ENCODE data around the gene DCLK1. TPM values are rescaled to one million over a fixed set of nuclear protein-coding genes. Genes with fewer than 3 reads are reported as not detected.
A peak's percentile ranks its signal among the peaks of the same experiment; 100 is the strongest.

Gene DCLK1
- total and polyA plus RNA-seq, 4 donors, result 0.04 to 0.56 (median 0.20) TPM

DNA sequence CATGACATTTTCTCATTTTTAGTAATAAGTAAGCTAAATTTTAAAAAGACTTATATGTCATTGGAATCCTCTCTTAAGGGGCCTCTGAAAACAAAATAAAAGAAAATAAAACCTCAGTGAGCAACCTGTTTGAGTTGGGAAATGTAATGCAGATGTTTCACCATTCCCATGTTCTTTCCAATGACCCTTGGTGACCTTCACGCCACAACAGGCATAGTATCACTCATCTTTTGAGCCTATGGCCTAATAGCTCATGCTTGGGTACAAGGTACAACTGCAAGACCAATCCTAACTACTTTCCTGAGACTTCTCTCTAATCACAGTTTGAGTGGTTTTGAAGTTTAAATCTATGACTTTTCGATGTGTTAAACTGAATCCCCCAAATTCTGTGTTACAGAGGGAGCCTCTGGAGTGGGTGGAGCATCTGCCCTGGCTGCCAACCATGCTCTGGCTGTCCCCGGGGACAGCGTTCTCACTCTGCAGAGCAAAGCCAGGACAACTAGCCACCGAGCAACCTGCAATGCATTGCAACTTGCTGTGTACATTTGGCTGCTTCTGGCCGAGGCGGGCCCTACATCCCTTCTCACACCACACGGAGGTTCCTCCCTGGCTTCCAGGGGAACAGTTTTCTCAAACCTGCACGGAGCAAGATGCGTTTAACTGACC, 346.8 kb downstream of the DCLK1 start:
- WGBS, result 72% methylated on average over 10 of the region's 10 CpGs
- TF ChIP-seq GABPA (IDR thresholded peaks at IDR 0.05 in 1 of 2, conservative IDR thresholded peaks at IDR 0.05 in 1 of 2) (no peak), RXRA (IDR thresholded peaks at IDR 0.05) (peak; percentile 8 to 28), HNF4A (conservative IDR thresholded peaks at IDR 0.05) (peak; percentile 63 to 67), HNF4G (IDR thresholded peaks at IDR 0.05) (peak; percentile 9)
- DNase-seq (ENCODE audit: low spot score), result no peak

DNA sequence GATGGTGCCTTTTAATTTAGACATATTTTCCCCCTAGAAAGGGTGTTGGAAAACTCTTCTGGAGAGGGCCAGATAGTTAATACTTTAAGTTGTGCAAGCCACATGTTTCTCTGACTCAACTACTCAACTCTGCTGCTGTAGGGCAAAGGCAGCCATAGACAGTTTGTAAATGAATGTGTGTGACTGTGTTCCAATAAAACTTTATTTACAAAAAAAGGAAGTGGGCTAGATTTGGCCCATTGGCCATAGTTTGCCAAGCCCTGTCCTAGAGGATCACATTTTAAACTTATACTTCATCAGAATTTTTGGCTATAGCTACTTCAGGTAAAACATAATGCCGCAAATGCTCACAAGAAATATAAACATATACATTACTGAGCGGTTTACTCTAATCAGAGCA, 348.4 kb downstream of the DCLK1 start:
- no peak overlapping the region for H3K27ac ChIP-seq (ENCODE audit: low read depth in 1 of 2, low read length in 2 of 2)
- H3K9ac ChIP-seq (ENCODE audit: low read depth in 1 of 2, low read length in 2 of 2), result no peak overlapping the region
- H3K4me1 ChIP-seq (ENCODE audit: control insufficient read depth in 4 of 4, insufficient read depth in 4 of 4, low read length in 3 of 4), result no peaks in the 10 kb centered on the region
- 98% methylated on average over 2 of the region's 2 CpGs for WGBS
- H3K36me3 ChIP-seq (ENCODE audit: control insufficient read depth in 4 of 4, insufficient read depth in 3 of 4, low read depth in 1 of 4, low read length in 3 of 4), result no peaks in the 10 kb centered on the region
- H3K9me3 ChIP-seq (ENCODE audit: control insufficient read depth in 4 of 4, low read length in 3 of 4), result no peaks in the 10 kb centered on the region
- TF ChIP-seq FOXA1 (IDR thresholded peaks at IDR 0.05), result no peak
- no peak for TF ChIP-seq NR2F2 (IDR thresholded peaks at IDR 0.05)
- TF ChIP-seq RAD21 (IDR thresholded peaks at IDR 0.05), result no peak
- no peak for TF ChIP-seq YY1 (IDR thresholded peaks at IDR 0.05)
- TF ChIP-seq SP1 (IDR thresholded peaks at IDR 0.05), result no peak
- no peak for DNase-seq (ENCODE audit: low spot score)
- no peaks in the 10 kb centered on the region for H3K27me3 ChIP-seq (ENCODE audit: control insufficient read depth in 4 of 4, insufficient read depth in 4 of 4, low read length in 3 of 4)
- no peak overlapping the region for H3K4me3 ChIP-seq (ENCODE audit: low read depth in 1 of 3, low read length in 3 of 3)

More for the DNA sequence above, 346.8 kb downstream of the DCLK1 start:
- no peaks in the 10 kb centered on the region for H3K27me3 ChIP-seq (ENCODE audit: control insufficient read depth in 4 of 4, insufficient read depth in 4 of 4, low read length in 3 of 4)
- H3K9me3 ChIP-seq (ENCODE audit: control insufficient read depth in 4 of 4, low read length in 3 of 4), result no peaks in the 10 kb centered on the region
- no peak overlapping the region for H3K4me3 ChIP-seq (ENCODE audit: low read depth in 1 of 3, low read length in 3 of 3)
- no peaks in the 10 kb centered on the region for H3K4me1 ChIP-seq (ENCODE audit: control insufficient read depth in 4 of 4, insufficient read depth in 4 of 4, low read length in 3 of 4)
- H3K27ac ChIP-seq (ENCODE audit: low read depth in 1 of 2, low read length in 2 of 2), result no peak overlapping the region
- H3K9ac ChIP-seq (ENCODE audit: low read depth in 1 of 2, low read length in 2 of 2), result no peak overlapping the region
- no peaks in the 10 kb centered on the region for H3K36me3 ChIP-seq (ENCODE audit: control insufficient read depth in 4 of 4, insufficient read depth in 3 of 4, low read depth in 1 of 4, low read length in 3 of 4)

DNA sequence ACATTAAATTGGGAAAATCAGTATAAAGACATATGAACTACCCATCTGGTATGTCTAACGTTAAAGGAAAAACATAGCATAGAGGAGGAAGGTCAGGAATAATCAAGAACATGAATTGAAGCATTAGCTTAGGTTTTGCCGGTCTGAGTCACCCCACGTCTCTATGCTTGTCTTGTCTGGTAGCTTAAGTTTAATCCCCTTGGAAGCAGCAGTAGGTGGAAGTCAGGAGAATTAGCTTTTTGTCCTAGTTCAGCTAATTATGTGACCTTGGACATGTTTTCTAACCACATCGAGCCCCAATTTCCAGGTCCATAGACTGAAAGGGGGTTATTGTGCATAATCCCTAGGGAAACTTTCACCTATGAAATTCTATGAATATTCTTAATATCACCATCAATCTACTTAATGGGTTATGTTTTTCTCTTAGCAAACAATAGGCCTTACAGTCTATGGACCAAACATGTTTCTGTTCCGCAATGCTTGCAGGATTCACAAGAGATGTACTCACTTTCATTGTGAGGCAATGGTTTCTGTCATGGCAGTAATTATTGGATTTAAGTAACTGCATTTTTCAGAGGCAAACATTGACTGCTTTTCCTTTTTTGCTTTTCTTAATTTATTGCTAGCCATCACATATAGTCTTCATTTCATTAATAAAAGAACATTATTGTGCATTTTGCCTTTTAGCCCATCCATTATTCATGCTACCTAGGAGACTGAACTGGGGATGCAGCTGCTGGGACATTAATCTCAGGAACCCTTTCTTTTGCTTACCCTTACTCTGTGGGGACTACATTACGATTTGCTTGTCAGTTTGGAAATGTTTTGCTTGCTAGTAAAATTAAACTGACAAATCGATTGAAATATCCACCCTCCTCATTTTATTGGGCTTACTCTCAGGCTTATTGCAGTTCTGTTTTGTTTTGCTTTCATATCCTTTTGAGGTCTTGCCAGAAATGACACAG, 349.9 kb downstream of the DCLK1 start:
- Histone ChIP-seq H3K4me3 (ENCODE audit: low read depth in 1 of 3, low read length in 3 of 3) (no peak overlapping the region), H3K27me3 (ENCODE audit: control insufficient read depth in 4 of 4, insufficient read depth in 4 of 4, low read length in 3 of 4) (no peaks in the 10 kb centered on the region), H3K9me3 (ENCODE audit: control insufficient read depth in 4 of 4, low read length in 3 of 4) (no peaks in the 10 kb centered on the region), H3K9ac (ENCODE audit: low read depth in 1 of 2, low read length in 2 of 2) (no peak overlapping the region), H3K36me3 (ENCODE audit: control insufficient read depth in 4 of 4, insufficient read depth in 3 of 4, low read depth in 1 of 4, low read length in 3 of 4) (no peaks in the 10 kb centered on the region), H3K4me1 (ENCODE audit: control insufficient read depth in 4 of 4, insufficient read depth in 4 of 4, low read length in 3 of 4) (no peaks in the 10 kb centered on the region), H3K27ac (ENCODE audit: low read depth in 1 of 2, low read length in 2 of 2) (no peak overlapping the region)
- 84% methylated on average over 7 of the region's 7 CpGs for WGBS
- DNase-seq (ENCODE audit: low spot score), result no peak
- no peak for TF ChIP-seq YY1 (IDR thresholded peaks at IDR 0.05)
- no peak for TF ChIP-seq NR2F2 (IDR thresholded peaks at IDR 0.05)
- TF ChIP-seq, protein P1, sequence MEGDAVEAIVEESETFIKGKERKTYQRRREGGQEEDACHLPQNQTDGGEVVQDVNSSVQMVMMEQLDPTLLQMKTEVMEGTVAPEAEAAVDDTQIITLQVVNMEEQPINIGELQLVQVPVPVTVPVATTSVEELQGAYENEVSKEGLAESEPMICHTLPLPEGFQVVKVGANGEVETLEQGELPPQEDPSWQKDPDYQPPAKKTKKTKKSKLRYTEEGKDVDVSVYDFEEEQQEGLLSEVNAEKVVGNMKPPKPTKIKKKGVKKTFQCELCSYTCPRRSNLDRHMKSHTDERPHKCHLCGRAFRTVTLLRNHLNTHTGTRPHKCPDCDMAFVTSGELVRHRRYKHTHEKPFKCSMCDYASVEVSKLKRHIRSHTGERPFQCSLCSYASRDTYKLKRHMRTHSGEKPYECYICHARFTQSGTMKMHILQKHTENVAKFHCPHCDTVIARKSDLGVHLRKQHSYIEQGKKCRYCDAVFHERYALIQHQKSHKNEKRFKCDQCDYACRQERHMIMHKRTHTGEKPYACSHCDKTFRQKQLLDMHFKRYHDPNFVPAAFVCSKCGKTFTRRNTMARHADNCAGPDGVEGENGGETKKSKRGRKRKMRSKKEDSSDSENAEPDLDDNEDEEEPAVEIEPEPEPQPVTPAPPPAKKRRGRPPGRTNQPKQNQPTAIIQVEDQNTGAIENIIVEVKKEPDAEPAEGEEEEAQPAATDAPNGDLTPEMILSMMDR (IDR thresholded peaks at IDR 0.05; ENCODE audit: low read depth, low read length, missing input control), result no peak
- TF ChIP-seq SP1 (IDR thresholded peaks at IDR 0.05), result no peak
- TF ChIP-seq HNF4A (conservative IDR thresholded peaks at IDR 0.05), result no peak
- TF ChIP-seq, protein P2, sequence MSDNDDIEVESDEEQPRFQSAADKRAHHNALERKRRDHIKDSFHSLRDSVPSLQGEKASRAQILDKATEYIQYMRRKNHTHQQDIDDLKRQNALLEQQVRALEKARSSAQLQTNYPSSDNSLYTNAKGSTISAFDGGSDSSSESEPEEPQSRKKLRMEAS (IDR thresholded peaks at IDR 0.05), result no peak
- TF ChIP-seq RXRA (IDR thresholded peaks at IDR 0.05), result no peak
- TF ChIP-seq, protein P3, sequence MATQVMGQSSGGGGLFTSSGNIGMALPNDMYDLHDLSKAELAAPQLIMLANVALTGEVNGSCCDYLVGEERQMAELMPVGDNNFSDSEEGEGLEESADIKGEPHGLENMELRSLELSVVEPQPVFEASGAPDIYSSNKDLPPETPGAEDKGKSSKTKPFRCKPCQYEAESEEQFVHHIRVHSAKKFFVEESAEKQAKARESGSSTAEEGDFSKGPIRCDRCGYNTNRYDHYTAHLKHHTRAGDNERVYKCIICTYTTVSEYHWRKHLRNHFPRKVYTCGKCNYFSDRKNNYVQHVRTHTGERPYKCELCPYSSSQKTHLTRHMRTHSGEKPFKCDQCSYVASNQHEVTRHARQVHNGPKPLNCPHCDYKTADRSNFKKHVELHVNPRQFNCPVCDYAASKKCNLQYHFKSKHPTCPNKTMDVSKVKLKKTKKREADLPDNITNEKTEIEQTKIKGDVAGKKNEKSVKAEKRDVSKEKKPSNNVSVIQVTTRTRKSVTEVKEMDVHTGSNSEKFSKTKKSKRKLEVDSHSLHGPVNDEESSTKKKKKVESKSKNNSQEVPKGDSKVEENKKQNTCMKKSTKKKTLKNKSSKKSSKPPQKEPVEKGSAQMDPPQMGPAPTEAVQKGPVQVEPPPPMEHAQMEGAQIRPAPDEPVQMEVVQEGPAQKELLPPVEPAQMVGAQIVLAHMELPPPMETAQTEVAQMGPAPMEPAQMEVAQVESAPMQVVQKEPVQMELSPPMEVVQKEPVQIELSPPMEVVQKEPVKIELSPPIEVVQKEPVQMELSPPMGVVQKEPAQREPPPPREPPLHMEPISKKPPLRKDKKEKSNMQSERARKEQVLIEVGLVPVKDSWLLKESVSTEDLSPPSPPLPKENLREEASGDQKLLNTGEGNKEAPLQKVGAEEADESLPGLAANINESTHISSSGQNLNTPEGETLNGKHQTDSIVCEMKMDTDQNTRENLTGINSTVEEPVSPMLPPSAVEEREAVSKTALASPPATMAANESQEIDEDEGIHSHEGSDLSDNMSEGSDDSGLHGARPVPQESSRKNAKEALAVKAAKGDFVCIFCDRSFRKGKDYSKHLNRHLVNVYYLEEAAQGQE (IDR thresholded peaks at IDR 0.05), result no peak
- TF ChIP-seq, protein P4, sequence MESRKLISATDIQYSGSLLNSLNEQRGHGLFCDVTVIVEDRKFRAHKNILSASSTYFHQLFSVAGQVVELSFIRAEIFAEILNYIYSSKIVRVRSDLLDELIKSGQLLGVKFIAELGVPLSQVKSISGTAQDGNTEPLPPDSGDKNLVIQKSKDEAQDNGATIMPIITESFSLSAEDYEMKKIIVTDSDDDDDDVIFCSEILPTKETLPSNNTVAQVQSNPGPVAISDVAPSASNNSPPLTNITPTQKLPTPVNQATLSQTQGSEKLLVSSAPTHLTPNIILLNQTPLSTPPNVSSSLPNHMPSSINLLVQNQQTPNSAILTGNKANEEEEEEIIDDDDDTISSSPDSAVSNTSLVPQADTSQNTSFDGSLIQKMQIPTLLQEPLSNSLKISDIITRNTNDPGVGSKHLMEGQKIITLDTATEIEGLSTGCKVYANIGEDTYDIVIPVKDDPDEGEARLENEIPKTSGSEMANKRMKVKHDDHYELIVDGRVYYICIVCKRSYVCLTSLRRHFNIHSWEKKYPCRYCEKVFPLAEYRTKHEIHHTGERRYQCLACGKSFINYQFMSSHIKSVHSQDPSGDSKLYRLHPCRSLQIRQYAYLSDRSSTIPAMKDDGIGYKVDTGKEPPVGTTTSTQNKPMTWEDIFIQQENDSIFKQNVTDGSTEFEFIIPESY (IDR thresholded peaks at IDR 0.05), result no peak
- TF ChIP-seq, protein P5, sequence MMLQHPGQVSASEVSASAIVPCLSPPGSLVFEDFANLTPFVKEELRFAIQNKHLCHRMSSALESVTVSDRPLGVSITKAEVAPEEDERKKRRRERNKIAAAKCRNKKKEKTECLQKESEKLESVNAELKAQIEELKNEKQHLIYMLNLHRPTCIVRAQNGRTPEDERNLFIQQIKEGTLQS (IDR thresholded peaks at IDR 0.05), result no peak
- TF ChIP-seq FOXA2 (IDR thresholded peaks at IDR 0.05), result no peak
- TF ChIP-seq GABPA (IDR thresholded peaks at IDR 0.05 in 1 of 2, conservative IDR thresholded peaks at IDR 0.05 in 1 of 2), result no peak
- TF ChIP-seq EGR1 (IDR thresholded peaks at IDR 0.05; ENCODE audit: low read depth in 2 of 2), result no peak
- no peak for TF ChIP-seq JUND (IDR thresholded peaks at IDR 0.05)
- TF ChIP-seq RAD21 (IDR thresholded peaks at IDR 0.05), result no peak
- TF ChIP-seq FOXA1 (IDR thresholded peaks at IDR 0.05), result no peak
- no peak for TF ChIP-seq HNF4G (IDR thresholded peaks at IDR 0.05)
- TF ChIP-seq TAF1 (conservative IDR thresholded peaks at IDR 0.05), result no peak
